Inflammatory macrophage treated with lipopolysaccharide for 4 hours (primary cell): ENCODE measurements around the gene FIBCD1.
"Not testable (repeated sequence)": the region's sequence is repeated elsewhere in the genome, so short reads cannot be mapped to it uniquely, and the experiment has no call there.

Experiments used
- DNase-seq: peaks from one replicate; pipeline ENCODE4 v3.0.0-alpha.2; 2020

The FIBCD1 gene

DNA sequence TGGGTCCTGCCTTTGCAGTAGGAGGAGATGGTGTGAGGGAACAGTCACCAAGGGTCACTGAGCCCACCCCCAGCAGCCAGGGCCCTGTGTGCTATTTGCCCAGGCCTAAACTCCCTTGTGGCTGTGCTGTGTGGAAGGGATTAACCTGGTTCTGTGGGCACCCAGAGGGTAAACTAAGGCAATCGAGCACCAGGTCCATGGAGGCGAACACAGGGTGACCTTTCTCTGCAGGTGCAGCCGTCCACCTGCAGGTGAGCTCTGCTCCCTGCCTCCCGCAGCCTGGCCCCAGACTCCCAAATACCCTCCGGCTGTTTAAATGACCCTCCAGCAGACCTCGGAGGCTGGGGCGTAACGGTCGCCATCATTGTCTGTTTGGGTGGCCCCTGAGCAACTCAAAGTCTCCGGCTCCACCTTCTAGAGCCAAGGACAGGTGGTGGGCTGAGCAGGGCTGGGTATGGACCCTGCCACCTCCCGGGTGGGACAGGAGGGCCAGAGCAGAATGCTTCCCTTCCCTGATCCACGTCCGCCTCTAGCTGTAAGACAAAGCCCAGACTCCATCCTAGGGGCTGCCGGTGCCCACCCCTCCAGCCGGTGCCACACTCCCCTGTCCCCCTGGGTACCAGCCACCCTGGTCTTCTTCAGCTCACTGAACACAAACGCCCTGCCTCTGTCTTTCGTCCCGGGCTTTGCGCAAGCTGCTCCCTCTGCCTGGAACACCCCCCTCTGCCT lies 34.1 kb upstream of the FIBCD1 start:
- DNase-seq, result no peak

DNA sequence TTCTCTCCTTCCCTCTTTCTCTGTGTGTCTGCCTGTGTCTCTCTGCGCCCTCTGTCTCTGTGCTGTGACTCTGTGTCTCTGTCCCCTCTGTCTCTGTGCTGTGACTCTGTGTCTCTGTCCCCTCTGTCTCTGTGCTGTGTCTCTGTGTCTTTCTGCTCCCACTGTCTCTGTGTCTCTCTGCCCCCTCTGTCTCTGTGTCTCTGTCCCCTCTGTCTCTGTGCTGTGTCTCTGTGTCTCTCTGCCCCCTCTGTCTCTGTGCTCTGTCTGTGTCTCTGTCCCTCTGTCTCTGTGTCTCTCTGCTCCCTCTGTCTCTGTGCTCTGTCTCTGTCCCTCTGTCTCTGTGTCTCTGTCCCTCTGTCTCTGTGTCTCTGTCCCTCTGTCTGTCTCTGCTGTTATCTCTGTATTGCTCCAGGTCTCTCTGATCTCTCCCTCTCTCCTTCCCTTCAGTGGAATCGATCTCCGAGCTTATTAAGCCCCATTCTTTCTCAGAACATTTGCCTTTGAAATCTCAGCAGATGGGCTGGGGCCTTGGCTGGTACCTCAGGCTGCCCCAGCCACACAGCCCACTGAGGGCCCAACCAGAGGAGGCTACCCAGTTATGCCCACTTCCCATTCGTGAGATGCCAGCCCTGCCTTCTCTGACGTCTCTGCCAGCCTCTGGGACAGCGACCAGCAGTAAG lies 33.4 kb upstream of the FIBCD1 start:
- DNase-seq, result no peak

DNA sequence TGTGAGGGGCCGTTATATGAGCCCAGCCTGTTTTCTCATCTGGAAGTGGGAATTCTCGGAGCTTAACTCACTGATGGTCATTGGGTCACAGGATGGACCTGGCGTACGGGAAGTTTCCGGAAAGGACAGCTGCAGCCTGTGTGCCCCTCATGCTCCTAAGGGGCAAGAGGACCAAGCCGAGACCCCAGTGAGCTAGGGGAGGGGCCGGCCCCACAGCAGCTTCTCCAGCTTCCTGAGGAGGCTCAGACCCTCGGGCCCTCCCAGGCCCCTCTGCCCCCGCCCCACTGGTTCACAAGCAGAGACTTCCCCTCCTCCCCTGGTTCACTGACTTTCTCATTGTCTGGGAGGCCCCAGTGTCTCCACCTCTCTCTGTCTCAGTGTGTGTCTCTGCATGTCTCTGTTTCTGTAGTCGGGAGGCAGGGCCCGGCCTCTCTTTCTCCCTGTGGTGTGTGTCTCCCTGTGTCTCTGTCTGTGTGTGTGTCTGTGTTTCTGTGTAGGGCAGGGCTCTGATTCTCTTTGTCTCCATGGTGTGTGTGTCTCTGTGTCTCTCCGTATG lies 32.3 kb upstream of the FIBCD1 start:
- no peak for DNase-seq

DNA sequence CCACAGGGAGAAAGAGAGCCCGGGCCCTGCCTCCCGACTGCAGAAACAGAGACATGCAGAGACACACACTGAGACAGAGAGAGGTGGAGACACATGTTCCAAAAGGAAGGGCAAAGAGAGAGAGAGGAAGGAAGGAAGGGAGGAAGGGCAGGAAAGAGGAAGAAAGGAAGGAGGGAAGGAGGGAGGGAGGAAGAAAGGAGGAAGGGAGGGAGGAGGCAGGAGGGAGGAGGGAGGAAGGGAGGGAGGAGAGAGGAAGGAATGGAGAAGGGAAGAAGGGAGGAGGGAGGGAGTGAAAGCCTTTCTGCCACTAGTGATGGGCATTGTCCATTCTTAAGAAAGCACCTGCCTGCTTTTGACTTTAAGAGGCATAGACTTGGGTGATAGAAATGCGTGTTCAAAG lies 31.8 kb upstream of the FIBCD1 start:
- no peak for DNase-seq

DNA sequence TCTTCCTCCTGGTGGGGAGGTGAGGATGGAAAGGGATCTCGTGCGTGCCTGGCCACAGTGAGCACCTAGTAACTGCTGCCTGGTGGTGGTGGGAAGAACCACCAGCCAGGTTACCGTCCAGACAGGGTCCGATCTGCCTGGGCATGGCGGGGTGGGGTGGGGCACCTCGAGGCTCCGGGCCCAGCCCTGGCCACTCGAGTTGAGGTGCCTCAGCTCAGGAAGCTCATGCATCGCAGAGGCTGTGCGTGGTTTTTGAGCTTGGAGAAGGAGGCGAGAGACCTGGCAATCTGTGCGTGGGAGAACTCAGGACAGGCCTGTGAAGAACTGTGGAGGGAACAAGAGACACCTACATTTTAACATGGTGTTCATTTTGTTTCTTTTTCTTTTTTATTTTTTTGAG lies 31.0 kb upstream of the FIBCD1 start:
- DNase-seq, result no peak

DNA sequence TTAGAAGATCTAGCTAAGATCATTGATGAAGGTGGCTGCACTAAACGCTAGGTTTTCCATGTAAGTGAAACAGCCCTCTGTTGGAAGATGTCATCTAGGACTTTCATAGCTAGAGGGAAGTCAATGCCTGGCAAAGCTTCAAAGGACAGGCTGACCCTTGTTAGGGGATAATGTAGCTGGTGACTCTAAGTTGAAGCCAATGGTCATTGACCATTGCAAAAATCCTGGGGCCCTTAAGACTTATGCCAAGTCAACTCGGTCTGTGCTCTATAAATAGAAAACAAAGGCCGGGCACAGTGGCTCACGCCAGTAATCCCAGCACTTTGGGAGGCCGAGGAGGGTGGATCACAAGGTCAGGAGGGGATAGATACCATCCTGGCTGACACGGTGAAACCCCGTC lies 26.6 kb upstream of the FIBCD1 start:
- DNase-seq, result no peak

DNA sequence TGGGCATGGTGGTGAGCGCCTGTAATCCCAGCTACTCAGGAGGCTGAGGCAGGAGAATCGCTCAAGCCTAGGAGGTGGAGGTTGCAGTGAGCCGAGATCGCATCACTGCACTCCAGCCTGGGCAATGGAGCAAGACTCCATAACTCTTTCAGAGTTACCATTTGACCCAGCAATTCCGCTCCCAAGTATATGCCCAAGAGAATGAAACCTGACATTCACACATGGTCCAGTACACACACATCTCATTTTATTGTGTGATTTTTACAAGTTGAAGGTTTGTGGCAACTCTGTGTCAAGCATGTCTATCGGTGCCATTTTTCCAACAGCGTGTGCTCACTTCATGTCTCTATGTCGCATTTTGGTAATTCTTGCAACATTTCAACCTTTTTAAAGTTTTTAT lies 24.9 kb upstream of the FIBCD1 start:
- no peak for DNase-seq

DNA sequence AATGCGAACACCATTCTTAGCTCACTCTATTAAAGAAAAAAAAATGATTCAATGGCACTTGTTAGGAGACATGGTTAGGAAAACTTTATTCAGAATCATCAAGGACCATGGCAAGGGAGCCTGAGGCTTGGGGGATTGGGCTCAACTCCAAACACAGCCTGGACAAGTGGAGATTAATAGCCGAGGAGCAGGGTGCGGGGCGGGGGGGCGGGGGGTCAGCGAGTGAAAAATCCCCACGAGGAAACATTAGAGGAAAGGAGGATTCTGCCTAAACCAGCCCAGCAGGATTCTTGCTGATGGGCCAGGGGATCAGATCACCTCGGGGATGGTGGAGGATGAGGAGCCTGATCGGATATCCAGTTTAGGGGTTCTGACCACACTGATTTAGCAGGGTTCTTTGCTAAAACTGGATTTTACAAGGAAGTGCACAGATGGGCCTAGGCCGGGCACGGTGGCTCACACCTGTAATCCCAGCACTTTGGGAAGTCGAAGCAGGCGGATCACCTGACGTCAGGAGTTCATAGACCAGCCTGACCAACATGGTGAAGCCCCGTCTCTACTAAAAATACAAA lies 24.4 kb upstream of the FIBCD1 start:
- no peak for DNase-seq

DNA sequence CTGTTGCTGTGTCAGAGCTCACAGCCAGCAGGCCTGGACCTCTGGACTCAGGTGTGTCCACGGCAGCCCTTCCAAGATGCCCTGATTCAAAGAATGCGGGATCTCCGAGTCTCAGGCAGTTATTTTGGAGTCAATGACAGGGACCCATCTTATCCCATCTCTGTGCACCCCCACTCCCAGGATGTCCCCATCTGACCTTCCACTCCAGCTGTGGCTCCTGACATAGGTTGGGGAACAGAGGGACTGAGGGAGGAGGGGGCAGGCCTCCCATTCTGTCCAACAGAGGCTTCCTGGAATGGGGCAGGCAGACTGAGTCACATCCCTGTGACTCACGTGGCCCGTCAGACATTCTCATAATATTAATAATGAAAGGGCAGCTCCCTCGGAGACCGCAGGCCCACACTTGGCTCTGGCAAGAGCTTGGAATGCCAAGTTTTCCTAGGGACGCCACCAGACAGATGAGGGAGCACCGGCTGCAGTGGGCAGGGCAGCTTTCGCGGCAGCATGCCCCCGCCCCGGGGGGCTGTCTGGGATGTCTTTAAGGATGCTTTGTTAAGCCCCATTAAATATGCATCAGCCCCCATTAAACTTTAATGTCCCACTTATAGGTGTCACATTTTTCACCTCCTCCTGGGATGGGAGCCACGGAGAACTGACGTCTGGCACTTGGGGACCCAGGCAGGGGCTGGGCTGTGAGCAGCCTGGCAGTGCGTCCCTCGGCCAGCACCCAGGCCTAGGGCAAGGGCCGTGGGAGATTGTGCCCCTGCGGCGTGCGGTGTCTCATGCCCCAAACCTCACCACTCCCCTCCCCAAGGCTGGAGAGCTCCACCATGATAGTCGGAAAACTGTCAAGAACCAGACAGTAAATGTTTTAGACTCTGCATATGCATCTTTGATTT lies 23.6 kb upstream of the FIBCD1 start:
- DNase-seq, result no peak

DNA sequence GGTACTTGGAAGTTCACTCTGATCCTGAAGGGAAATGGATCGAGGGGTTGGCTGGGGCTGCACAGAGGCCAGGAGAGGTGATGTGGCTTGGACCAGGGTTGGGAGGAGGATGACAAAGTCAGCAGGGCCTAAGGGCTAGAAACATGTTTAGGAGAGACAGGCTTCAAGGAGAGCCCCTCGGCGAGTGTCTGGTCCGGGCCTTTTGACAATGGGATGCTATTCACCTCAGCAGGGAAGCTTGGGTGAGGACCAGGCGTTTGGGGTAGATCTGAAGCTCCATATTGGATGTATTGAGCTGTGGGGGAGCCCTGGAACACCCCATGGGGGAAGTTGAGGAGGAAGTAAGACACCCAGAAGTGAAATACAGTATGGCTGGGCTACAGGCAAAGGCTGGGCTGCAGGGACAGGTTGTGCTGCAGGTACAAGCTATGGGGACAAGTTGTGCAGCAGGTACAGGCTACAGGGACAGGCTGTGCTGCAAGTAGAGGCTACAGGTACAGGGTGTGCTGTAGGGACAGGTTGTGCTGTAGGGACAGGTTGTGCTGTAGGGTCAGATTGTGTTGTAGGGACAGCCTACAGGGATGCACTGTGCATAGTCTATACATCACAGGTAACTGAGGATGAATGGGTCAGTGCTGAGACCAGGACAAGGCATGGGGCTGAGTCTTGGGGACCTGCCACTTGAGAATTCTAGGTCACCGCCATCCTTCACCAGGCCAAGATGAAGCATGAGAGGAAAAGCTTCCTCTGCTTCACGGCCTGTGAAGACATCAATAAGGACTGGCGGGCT lies 22.7 kb upstream of the FIBCD1 start:
- no peak for DNase-seq

DNA sequence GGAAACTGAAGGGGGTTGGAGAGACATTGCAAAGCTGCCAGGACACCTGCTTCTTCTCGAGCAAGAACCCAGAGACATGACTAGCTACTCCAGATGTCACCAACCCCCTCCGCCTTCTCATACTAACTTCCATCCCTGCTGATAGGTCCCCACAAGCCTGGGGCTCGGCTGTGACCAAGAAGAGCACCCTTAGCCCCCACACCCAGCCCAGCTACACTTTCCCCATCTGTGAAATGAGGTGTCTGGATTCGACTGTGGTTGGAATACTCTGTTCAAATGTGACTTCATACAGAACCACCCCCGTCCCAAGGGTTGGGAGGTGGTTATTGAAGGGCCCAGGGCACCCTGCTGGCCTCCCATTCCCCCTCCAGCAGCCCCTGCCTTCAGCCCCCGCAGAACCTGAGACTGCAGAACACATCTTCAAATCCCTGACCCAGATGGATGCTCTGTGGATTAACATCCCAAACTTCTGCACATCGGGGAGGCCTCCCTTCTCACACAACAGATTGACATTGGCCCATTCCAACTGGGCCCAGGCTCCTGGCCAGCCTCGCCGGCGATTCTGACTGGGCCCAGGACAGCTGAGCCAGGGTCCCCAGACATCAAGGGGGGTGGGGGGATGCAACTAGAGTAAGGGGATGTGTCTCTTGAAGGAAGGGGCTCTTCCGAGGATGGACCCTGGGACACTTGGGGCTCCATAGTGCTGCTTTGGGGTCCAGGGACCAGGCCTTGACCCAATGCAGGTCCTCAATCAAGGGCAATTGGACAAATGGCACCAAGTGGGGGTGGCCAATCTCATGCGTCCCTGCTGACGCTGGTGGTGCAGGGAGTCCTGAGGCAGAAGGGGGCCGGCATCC lies 21.7 kb upstream of the FIBCD1 start:
- no peak for DNase-seq

DNA sequence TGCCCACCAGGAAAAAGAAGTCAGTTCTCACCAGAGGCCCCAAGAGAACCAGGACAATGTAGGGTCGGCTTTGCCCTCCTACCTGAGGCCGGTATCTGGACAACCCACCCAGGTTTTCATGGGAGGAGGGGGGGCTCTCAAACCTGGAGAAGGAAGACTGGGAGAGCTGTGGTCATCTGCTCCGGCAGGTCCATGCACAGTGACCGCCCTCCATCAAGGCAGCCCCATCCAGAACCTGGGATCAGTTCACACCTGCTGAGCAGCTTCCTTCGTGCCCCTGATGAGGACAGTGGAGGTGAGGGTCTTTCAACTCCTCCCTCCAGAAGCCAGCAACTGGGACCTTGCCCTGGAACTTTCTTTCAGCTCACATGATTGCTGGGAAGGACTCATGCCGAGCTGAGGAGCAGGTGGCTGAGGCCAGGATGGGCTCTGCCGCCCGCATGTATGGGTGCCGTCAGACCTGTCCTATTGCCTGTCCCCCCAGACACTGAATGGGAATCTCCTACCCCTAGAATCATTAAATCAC lies 20.8 kb upstream of the FIBCD1 start:
- DNase-seq, result no peak

DNA sequence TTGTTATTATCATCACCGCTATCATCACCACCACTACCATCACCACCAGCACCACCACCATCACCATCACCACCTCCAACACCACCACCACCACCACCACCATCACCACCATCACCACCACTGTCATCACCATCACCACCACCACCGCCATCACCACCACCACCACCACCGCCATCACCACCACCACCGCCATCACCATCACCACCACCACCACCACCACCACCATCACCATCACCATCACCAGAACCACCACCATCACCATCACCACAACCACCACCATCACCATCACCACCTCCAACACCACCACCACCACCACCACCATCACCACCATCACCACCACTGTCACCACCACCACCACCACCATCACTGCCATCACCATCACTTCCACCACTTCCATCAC lies 19.5 kb upstream of the FIBCD1 start:
- DNase-seq, result not testable (repeated sequence)

DNA sequence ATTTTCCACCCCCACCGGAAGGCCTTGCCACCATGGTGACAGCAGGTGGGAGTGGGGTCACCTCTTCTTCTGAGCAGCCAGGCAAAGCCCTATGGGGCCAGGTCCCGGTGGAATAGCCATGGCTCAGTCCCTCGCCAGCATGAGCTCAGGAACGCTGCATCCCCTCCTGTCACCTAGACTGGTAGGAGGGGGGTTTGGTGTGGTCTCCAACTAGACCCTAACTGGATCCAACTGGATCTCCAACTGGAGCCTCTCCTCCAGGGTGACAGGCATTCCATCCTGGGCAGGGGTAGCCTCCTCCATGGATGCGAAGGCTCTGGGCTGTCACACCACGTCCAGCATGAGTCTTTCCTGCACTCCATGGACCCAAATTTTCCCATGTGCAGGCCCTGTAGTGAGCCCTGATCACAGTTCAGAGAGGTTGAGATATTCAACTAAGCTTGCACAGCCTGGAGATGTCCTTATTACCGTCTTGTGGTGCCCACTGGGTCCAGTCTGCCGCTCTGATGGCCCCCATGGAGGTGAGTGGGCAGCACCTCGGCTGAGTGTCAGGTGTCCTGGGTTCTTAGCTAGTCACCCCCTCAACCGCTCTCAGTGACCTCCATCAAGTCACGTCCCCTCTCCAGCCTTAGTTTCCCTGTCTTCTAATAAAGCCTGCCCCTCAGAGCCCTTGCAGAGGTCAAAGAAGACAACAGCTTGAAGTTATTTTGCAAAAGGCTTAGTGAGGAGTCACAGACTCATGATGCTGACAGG lies 18.6 kb upstream of the FIBCD1 start:
- no peak for DNase-seq

DNA sequence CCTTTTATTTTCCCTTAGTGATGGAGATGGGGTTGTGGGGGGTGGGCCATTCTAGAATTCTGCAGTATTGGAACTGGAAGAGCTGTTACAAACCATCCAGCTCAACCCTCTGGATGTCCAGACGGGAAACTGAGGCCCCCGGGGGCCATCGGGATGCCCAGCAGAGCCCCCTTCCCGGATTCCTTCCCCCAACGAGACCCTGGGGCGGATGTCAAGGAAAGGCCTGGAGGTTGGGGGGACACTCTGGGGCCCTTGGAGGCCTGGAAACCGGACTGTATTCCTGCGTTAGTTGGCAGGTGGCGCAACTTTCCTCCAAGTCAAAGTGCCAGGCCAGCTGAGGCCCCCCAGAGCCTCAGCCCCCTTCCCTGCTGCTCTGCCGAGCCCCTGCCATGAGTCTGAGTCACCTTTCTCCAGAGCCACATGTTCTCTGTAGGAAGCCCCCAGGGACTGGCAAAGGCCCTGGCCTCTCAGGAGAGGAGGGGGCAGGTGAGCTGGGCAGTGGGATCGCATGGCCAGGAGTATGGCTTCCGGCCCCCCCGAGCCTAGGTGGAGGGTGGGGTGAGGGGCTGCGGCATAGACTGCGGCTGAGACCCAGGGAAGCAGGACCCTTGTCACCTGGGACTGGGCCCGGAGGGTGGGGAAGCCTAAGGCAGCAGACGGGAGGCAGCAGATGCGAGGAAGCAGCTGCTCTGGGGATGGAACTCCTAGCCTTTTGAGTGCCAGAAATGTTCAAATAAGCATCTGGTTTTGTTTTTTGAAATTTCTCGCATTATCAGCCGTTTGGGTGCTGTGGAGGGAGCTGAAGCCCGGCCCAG lies 17.8 kb upstream of the FIBCD1 start:
- no peak for DNase-seq

DNA sequence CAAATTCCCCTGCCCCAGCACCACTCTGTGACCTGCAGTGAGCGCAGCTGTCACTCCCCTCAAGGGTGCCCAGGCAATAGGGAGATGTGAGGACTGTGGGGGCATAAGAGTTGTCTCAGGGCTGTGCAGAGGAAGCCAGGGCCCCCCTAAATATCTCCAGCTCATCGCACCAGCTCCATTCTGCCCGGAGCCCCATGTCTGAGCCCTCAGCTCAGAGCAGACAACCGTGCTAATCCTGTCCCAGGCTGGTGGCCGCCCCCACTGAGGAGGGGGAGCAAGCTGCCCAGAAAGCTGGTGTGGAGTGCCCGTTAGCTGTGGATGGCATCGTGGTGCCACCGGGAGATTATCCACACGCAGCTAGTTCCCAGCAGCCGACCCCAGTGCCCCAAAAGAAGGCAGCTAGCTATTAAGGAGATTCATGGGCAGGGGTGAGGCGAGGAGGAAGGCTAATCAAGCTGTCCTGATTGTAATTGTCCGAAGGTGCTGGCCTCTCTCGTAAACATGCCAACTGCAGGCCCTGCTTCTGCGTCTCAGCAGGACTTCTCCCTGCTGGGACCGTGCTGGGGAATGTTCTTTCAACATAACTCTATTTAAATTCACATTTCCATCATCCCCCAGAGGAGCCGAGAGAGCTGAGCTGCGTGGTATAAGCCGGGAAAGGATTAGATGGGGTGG lies 17.0 kb upstream of the FIBCD1 start:
- no peak for DNase-seq

DNA sequence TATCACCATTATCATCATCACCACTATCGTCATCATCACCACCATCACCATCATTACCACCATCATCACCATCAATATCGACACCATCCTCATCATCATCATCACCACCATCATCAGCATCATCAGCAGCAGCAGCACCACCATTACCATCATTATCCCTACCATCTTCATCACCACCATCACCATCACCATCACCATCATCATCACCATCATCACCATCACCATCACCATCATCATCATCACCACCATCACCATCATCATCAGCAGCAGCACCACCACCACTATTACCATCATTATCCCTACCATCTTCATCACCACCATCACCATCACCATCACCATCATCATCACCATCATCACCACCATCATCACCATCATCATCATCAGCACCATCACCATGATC lies 15.9 kb upstream of the FIBCD1 start:
- DNase-seq, result not testable (repeated sequence)

DNA sequence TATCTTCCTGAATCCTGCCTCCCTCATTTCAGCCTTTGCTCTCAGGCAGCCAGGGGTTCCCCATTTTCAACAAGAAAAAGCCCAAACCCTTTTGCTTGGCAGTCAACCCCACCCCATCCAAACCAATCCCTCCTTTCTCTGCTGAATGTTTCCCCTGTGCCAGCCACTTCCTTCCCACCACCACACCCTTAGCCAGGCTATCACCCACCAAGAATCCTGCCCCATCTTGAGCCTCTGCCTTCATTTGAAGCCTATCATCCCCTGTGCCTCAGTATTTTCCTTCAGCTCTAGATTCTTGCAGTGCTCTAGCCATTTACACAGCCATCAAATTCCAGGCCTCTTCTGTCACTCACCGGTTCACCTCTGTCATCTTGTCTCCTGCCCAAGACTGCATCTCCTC lies 15.3 kb upstream of the FIBCD1 start:
- no peak for DNase-seq
